ENCODE measurements around the gene CNST.

CNST gene

DNA sequence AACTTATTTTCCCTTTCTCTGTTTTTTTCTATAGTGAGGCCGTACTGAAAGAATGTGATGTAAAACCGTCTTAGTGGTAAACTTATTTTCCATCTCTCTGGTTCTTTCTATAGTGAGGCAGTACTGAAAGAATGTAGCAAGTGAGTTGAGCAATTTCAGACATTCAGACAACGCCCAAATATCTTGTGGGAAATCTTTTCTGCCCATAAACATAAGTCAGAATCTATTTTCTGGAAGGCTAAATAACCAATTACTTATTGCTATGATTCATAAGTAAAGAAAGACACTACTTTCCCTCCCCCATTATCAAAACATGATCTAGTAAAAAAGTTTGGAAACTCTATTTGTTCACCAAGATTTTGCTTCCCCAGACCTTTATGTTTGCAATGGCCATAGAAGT lies 139.1 kb downstream of the CNST start:
- TF ChIP-seq GATA2 (IDR thresholded peaks at IDR 0.05; ENCODE audit: low read depth, low read length) = no peak
- TF ChIP-seq GATA3 (IDR thresholded peaks at IDR 0.05; ENCODE audit: low read depth, low read length) = no peak

- no peak for TF ChIP-seq GATA3 (IDR thresholded peaks at IDR 0.05; ENCODE audit: low read depth, low read length)
- TF ChIP-seq GATA2 (IDR thresholded peaks at IDR 0.05; ENCODE audit: low read depth, low read length) = no peak
Measured at GRCh38 chr1:246708166-246708565, 141.9 kb downstream of the CNST start.

DNA sequence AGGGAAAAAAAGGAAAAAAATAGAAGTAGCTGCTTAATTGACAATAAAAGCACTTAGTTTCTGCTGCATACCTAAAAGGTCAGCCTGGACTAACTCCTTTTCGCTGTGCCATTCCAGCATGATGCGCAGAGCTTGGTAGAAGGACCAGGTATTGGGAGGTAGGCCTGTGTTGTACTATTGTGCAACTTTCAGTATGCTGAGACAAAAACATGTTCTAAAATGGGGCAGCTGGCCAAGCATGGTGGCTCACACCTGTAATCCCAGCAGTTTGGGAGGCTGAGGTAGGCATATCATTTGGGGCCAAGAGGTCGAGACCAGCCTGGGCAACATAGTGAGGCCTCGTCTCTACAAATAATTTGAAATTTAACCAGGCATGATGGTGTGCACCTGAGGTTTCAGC lies 142.9 kb downstream of the CNST start:
- no peak for TF ChIP-seq GATA2 (IDR thresholded peaks at IDR 0.05; ENCODE audit: low read depth, low read length)
- TF ChIP-seq GATA3 (IDR thresholded peaks at IDR 0.05; ENCODE audit: low read depth, low read length) = no peak

GRCh38 chr1:246709835-246710234 lies 143.6 kb downstream of the CNST start:
- TF ChIP-seq GATA2 (IDR thresholded peaks at IDR 0.05; ENCODE audit: low read depth, low read length) (no peak), GATA3 (IDR thresholded peaks at IDR 0.05; ENCODE audit: low read depth, low read length) (no peak)

GRCh38 chr1:246711548-246712003 lies 145.3 kb downstream of the CNST start:
- TF ChIP-seq GATA3 (IDR thresholded peaks at IDR 0.05; ENCODE audit: low read depth, low read length) (no peak), GATA2 (IDR thresholded peaks at IDR 0.05; ENCODE audit: low read depth, low read length) (no peak)
